ENCODE data around the gene E2F4. TPM values are rescaled to one million over a fixed set of nuclear protein-coding genes. Genes with fewer than 3 reads are reported as not detected.

E2F4 gene
- total and polyA plus RNA-seq, 2 experiments from 2014 or later = 67.0 to 135 TPM

DNA sequence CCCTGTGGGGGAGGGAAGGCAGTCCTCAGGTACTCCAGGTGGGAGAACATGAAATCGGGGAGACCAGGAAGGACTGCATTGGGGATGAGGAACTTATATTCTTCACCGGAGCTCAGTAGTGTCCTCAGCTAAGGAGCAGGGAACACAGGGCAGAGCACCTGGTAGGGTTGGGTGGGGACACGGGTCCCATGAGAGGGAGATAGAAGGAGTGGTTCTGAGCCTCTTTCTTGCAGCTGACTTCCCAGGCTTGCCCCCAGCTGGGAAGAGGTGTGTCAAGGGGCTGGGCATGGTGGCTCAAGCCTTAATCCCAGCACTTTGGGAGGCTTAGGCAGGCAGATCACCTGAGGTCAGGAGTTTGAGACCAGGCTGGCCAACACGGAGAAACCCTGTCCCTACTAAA is 53.2 kb downstream of the E2F4 start:
- DNase-seq (ENCODE audit: low spot score) = no peak
- no peak overlapping the region for H2AFZ ChIP-seq
- Mint-ChIP-seq H3K4me1 (peaks cover 53% of the 10 kb centered on the region), H3K9me3 (no peaks in the 10 kb centered on the region; the same call in 2 of the 3 replicates), H3K36me3 (ENCODE audit: low read depth) (peaks cover 5% of the 10 kb centered on the region; the same call in 1 of the 3 replicates), H3K27ac (peak overlapping the region; percentile 97), H3K4me3 (peak overlapping the region; percentile 90), H3K27me3 (ENCODE audit: insufficient read depth, low read depth, poor library complexity) (peaks cover 31% of the 10 kb centered on the region)
- peak overlapping the region; percentile 94; the same call in 1 of the 2 replicates for H3K27ac ChIP-seq (ENCODE audit: low read depth)
- H3K4me2 ChIP-seq = peak overlapping the region; percentile 93
- peaks cover 18% of the 10 kb centered on the region for H3F3A ChIP-seq (replicated peaks; ENCODE audit: low read depth)
- H4K20me1 ChIP-seq (replicated peaks; ENCODE audit: insufficient read depth) = no peaks in the 10 kb centered on the region; the same call in 1 of the 2 replicates
- H3K4me1 ChIP-seq (ENCODE audit: insufficient read depth) = peaks cover 33% of the 10 kb centered on the region
- H3K9me2 ChIP-seq (ENCODE audit: insufficient read depth) = no peaks in the 10 kb centered on the region
- no peak for ATAC-seq
- H3K79me2 ChIP-seq (replicated peaks; ENCODE audit: insufficient read depth) = peaks cover 36% of the 10 kb centered on the region
- no peaks in the 10 kb centered on the region; the same call in 1 of the 2 replicates for H3K36me3 ChIP-seq (ENCODE audit: insufficient read depth)
- H3K27me3 ChIP-seq (ENCODE audit: insufficient read depth) = peaks cover 24% of the 10 kb centered on the region
- H3K4me3 ChIP-seq = peak overlapping the region; percentile 89
- no peak for TF ChIP-seq STAT1 (IDR thresholded peaks at IDR 0.05; ENCODE audit: unreplicated experiment)
- no peak for TF ChIP-seq ZNF331 (CRISPR knock-in tag; IDR thresholded peaks at IDR 0.05; ENCODE audit: low read depth)
- TF ChIP-seq, protein P1, sequence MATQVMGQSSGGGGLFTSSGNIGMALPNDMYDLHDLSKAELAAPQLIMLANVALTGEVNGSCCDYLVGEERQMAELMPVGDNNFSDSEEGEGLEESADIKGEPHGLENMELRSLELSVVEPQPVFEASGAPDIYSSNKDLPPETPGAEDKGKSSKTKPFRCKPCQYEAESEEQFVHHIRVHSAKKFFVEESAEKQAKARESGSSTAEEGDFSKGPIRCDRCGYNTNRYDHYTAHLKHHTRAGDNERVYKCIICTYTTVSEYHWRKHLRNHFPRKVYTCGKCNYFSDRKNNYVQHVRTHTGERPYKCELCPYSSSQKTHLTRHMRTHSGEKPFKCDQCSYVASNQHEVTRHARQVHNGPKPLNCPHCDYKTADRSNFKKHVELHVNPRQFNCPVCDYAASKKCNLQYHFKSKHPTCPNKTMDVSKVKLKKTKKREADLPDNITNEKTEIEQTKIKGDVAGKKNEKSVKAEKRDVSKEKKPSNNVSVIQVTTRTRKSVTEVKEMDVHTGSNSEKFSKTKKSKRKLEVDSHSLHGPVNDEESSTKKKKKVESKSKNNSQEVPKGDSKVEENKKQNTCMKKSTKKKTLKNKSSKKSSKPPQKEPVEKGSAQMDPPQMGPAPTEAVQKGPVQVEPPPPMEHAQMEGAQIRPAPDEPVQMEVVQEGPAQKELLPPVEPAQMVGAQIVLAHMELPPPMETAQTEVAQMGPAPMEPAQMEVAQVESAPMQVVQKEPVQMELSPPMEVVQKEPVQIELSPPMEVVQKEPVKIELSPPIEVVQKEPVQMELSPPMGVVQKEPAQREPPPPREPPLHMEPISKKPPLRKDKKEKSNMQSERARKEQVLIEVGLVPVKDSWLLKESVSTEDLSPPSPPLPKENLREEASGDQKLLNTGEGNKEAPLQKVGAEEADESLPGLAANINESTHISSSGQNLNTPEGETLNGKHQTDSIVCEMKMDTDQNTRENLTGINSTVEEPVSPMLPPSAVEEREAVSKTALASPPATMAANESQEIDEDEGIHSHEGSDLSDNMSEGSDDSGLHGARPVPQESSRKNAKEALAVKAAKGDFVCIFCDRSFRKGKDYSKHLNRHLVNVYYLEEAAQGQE (IDR thresholded peaks at IDR 0.05; ENCODE audit: unreplicated experiment) = no peak
- TF ChIP-seq, protein P2, sequence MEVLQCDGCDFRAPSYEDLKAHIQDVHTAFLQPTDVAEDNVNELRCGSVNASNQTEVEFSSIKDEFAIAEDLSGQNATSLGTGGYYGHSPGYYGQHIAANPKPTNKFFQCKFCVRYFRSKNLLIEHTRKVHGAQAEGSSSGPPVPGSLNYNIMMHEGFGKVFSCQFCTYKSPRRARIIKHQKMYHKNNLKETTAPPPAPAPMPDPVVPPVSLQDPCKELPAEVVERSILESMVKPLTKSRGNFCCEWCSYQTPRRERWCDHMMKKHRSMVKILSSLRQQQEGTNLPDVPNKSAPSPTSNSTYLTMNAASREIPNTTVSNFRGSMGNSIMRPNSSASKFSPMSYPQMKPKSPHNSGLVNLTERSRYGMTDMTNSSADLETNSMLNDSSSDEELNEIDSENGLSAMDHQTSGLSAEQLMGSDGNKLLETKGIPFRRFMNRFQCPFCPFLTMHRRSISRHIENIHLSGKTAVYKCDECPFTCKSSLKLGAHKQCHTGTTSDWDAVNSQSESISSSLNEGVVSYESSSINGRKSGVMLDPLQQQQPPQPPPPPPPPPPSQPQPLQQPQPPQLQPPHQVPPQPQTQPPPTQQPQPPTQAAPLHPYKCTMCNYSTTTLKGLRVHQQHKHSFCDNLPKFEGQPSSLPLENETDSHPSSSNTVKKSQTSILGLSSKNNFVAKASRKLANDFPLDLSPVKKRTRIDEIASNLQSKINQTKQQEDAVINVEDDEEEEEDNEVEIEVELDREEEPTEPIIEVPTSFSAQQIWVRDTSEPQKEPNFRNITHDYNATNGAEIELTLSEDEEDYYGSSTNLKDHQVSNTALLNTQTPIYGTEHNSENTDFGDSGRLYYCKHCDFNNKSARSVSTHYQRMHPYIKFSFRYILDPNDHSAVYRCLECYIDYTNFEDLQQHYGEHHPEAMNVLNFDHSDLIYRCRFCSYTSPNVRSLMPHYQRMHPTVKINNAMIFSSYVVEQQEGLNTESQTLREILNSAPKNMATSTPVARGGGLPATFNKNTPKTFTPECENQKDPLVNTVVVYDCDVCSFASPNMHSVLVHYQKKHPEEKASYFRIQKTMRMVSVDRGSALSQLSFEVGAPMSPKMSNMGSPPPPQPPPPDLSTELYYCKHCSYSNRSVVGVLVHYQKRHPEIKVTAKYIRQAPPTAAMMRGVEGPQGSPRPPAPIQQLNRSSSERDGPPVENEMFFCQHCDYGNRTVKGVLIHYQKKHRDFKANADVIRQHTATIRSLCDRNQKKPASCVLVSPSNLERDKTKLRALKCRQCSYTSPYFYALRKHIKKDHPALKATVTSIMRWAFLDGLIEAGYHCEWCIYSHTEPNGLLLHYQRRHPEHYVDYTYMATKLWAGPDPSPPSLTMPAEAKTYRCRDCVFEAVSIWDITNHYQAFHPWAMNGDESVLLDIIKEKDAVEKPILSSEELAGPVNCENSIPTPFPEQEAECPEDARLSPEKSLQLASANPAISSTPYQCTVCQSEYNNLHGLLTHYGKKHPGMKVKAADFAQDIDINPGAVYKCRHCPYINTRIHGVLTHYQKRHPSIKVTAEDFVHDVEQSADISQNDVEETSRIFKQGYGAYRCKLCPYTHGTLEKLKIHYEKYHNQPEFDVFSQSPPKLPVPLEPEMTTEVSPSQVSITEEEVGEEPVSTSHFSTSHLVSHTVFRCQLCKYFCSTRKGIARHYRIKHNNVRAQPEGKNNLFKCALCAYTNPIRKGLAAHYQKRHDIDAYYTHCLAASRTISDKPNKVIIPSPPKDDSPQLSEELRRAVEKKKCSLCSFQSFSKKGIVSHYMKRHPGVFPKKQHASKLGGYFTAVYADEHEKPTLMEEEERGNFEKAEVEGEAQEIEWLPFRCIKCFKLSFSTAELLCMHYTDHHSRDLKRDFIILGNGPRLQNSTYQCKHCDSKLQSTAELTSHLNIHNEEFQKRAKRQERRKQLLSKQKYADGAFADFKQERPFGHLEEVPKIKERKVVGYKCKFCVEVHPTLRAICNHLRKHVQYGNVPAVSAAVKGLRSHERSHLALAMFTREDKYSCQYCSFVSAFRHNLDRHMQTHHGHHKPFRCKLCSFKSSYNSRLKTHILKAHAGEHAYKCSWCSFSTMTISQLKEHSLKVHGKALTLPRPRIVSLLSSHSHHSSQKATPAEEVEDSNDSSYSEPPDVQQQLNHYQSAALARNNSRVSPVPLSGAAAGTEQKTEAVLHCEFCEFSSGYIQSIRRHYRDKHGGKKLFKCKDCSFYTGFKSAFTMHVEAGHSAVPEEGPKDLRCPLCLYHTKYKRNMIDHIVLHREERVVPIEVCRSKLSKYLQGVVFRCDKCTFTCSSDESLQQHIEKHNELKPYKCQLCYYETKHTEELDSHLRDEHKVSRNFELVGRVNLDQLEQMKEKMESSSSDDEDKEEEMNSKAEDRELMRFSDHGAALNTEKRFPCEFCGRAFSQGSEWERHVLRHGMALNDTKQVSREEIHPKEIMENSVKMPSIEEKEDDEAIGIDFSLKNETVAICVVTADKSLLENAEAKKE (CRISPR knock-in tag; IDR thresholded peaks at IDR 0.05) = no peak
- TF ChIP-seq CREB1 (CRISPR knock-in tag; IDR thresholded peaks at IDR 0.05; ENCODE audit: low read depth) = no peak
- no peak for TF ChIP-seq EZH2 (IDR thresholded peaks at IDR 0.05; ENCODE audit: low read depth, unreplicated experiment)
- TF ChIP-seq, protein P3, sequence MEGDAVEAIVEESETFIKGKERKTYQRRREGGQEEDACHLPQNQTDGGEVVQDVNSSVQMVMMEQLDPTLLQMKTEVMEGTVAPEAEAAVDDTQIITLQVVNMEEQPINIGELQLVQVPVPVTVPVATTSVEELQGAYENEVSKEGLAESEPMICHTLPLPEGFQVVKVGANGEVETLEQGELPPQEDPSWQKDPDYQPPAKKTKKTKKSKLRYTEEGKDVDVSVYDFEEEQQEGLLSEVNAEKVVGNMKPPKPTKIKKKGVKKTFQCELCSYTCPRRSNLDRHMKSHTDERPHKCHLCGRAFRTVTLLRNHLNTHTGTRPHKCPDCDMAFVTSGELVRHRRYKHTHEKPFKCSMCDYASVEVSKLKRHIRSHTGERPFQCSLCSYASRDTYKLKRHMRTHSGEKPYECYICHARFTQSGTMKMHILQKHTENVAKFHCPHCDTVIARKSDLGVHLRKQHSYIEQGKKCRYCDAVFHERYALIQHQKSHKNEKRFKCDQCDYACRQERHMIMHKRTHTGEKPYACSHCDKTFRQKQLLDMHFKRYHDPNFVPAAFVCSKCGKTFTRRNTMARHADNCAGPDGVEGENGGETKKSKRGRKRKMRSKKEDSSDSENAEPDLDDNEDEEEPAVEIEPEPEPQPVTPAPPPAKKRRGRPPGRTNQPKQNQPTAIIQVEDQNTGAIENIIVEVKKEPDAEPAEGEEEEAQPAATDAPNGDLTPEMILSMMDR (conservative IDR thresholded peaks at IDR 0.05; ENCODE audit: low read depth in 2 of 2) = no peak
- TF ChIP-seq POLR2AphosphoS5 (IDR thresholded peaks at IDR 0.05; ENCODE audit: low read depth) = no peak
- no peak for TF ChIP-seq ZNF114 (CRISPR knock-in tag; IDR thresholded peaks at IDR 0.05)
- TF ChIP-seq, protein P4, sequence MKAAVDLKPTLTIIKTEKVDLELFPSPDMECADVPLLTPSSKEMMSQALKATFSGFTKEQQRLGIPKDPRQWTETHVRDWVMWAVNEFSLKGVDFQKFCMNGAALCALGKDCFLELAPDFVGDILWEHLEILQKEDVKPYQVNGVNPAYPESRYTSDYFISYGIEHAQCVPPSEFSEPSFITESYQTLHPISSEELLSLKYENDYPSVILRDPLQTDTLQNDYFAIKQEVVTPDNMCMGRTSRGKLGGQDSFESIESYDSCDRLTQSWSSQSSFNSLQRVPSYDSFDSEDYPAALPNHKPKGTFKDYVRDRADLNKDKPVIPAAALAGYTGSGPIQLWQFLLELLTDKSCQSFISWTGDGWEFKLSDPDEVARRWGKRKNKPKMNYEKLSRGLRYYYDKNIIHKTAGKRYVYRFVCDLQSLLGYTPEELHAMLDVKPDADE (IDR thresholded peaks at IDR 0.05) = no peak
